HG03108 (cell line): ENCODE measurements around the gene TRAF3.

Source experiments
- ATAC-seq: cut with Tn5 transposase; IDR thresholded peaks from one replicate; pipeline ENCODE4 v1.9.1; 2021; ENCODE audit warnings: moderate library complexity; ENCODE audit not compliant: unreplicated experiment

TRAF3 gene

DNA sequence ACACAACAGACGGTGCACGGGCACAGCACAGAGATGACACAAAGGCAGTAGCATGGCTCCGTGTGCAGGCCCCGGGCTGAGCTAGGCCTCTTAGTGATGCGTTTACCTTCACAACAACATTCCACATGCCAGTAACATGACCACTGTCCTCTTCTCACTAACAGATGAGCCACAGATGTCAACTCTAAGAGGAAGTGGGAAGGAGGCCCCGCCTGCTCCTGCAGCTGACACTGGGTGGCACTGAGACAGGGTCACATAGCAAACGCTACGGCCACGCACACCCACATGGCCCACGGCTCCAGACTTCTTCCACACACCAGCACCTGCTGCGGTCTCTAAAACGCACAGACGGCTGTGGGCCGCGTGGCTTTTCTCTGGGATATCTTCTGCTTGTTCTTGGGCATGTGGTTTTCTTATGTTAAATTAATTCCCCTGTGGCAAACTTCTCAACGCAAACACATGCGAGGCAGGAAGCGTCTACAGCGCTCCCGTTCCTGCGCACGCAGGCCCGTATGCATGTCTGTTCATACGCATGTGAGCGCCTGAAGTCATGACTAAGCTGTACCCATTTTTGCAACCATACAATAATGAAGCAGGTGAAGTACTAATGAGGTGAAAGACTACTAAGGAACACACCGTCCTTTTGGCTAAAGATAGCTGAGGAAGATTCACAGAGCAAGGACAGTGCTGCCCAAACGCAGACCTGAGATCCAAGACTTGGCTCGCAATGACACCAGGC, 172.0 kb downstream of the TRAF3 start:
- no peak for ATAC-seq

- no peak for ATAC-seq
These were observed 172.7 kb downstream of the TRAF3 start for GRCh38 chr14:102949801-102950451.

DNA sequence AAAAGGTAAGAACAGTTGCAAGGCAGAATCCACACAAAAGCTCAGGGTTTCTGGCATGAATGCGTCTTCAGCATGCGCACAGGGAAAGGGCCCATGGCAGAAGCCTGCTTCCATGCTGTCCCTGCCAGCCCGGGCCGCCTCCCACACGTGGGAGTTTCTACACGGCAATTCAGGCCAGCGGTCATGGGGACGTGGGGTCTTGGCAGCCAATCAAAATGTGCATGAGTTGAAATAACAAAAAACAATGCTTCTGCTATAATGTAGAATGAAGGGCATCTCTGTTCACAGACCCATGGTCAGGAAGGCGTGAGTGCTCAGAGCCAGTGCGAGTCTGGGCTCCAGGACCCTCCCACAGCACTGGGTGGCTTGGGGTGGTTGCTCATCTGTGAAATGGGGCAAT, 173.8 kb downstream of the TRAF3 start:
- ATAC-seq, result no peak

GRCh38 chr14:102951799-102952198, 174.6 kb downstream of the TRAF3 start:
- ATAC-seq, result no peak

DNA sequence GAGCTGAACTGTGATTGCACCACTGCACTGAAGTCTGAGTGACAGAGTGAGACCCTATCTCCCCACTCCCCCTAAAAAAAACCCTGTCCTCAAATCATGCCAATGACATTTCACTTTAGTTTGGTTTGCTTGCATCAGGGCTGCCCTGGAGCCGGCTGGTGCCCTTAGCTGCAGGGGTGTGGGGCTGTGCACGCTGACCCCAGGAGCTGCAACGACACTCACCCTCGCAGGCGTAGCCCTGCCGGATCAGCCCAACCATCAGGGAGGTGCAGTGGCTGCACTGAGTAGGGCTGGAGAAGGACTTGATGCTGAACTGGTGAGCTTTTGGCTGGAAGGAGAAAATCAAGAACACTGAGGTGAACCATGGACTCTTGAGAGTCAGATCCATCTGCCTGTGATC, 175.0 kb downstream of the TRAF3 start:
- ATAC-seq, result no peak

DNA sequence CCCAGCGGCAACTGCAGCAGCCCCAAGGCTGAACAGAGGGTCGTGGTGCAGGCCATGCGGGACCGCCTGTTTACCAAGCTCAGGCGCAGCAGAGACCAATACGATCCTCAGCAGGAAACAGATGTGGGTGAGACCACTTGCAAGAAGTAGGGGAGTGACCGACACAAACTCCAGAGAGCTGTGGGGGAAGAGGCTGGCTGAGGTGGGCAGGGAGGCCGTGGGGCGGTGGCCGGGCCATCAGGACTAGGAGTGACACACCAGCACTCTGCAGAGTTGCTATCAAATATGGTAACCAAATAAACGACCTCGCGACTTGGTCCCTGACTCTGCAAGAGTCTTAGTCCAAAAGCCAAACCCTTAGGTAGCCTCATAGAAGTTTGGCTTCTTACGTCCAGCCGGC, 175.9 kb downstream of the TRAF3 start:
- no peak for ATAC-seq

- ATAC-seq, result no peak
These were observed 177.0 kb downstream of the TRAF3 start for GRCh38 chr14:102954081-102954789.

GRCh38 chr14:102955636-102956408, 178.6 kb downstream of the TRAF3 start:
- ATAC-seq, result no peak

DNA sequence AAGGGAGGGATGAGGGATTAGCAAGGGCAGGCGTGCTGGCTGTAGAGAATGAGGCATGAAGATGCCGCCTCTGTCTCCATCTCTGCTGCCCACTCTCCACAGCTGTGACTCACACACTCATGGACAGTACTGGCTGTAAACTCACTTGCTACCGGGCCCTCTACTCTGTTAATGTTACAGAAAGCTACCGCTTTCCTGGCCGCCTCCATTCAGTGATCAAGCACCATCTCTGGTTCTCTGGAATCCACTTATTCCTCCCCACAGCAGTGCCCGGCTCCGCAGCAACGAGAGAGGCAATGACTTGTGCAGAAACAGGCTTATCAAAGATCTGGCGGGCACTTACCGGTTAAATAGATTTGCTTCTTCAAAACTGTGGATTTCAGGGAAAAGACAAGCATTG, 180.0 kb downstream of the TRAF3 start:
- ATAC-seq, result no peak

DNA sequence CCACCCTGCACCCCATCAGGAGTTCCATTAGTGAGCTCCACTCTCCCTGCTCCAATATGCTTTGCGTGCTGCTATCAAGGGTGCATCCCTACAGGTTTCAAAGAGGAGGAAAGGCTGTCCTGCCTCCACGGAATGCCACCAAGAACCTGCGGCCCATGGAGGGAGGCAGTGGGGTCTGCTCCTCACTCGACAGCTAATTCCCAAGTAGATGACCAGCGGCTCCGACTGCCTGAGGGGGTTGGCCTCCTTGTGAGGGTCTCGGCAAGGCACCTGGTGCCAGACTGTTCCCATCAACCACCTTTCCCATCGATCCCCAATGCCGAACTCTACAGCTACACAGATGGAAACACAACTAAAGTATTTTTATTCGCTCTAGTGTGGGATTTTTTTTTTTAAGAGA, 181.2 kb downstream of the TRAF3 start:
- ATAC-seq, result no peak
